Smooth muscle cell (in vitro differentiated cells): ENCODE results near the gene NDOR1. TPM values are rescaled to one million over a fixed set of nuclear protein-coding genes. Genes with fewer than 3 reads are reported as not detected.

Experiments used
- DNase-seq: peaks from one replicate; lab custom pipeline; 2025; ENCODE audit not compliant: unreplicated experiment; lab: John Stamatoyannopoulos, UW
- H2AFZ ChIP-seq: fragments of 200-600 bp; sonication (generic); 2 replicates; pipeline ENCODE4 v1.6.0; 2016; ENCODE audit warnings: antibody characterized with exemption, low read depth, mild to moderate bottlenecking
- H3F3A ChIP-seq: fragments of 200-600 bp; sonication (generic); 2 replicates; pipeline ENCODE4 v1.6.0; 2017; ENCODE audit warnings: antibody characterized with exemption, low read depth
- H3K27ac ChIP-seq: fragments of 200-600 bp; sonication (generic); 2 replicates; pipeline ENCODE4 v1.5.1; 2016; ENCODE audit warnings: low read depth, mild to moderate bottlenecking
- H3K27me3 ChIP-seq: fragments of 200-600 bp; sonication (generic); 2 replicates; pipeline ENCODE4 v1.6.1; 2016; ENCODE audit warnings: low read depth, mild to moderate bottlenecking
- H3K36me3 ChIP-seq: fragments of 200-600 bp; sonication (generic); 2 replicates; pipeline ENCODE4 v1.5.1; 2016; ENCODE audit warnings: low read depth
- H3K4me1 ChIP-seq: fragments of 200-600 bp; sonication (generic); 2 replicates; pipeline ENCODE4 v1.5.1; 2016; ENCODE audit warnings: low read depth
- H3K4me2 ChIP-seq: fragments of 200-600 bp; sonication (generic); 2 replicates; pipeline ENCODE4 v1.6.0; 2016; ENCODE audit warnings: mild to moderate bottlenecking
- H3K4me3 ChIP-seq: fragments of 200-600 bp; sonication (generic); 2 replicates; pipeline ENCODE4 v1.5.1; 2016; ENCODE audit warnings: mild to moderate bottlenecking
- H3K79me2 ChIP-seq: fragments of 200-600 bp; sonication (generic); 2 replicates; pipeline ENCODE4 v1.6.0; 2016; ENCODE audit warnings: low read depth, mild to moderate bottlenecking
- H3K9ac ChIP-seq: fragments of 200-600 bp; sonication (generic); 2 replicates; pipeline ENCODE4 v1.6.0; 2016; ENCODE audit warnings: low read depth
- H3K9me3 ChIP-seq: fragments of 200-600 bp; sonication (generic); replicated peaks from 2 replicates; pipeline ENCODE4 v1.5.1; 2016; ENCODE audit warnings: low read depth
- H4K20me1 ChIP-seq: fragments of 200-600 bp; sonication (generic); 2 replicates; pipeline ENCODE4 v1.6.0; 2016; ENCODE audit warnings: low read depth
- WGBS: methylation state at CpG from one replicate; pipeline ENCODE4 v1.1.7; 2016; ENCODE audit warnings: low lambda C conversion rate; 5-methylcytosine and 5-hydroxymethylcytosine counted together
- polyA plus RNA-seq: library from polyadenylated mRNA; unstranded; fragments of >200 nt; fragmentation: Nextera tagmentation; extraction: Ambion mirVana; gene quantifications from 2 replicates; pipeline ENCODE4 v1.2.1, GENCODE V29; 2016
- total RNA-seq: library from RNA; depleted of rRNA; stranded (reverse); fragments of >200 nt; gene quantifications from 2 replicates; pipeline ENCODE4 v1.2.3, GENCODE V29; 2014
- TF ChIP-seq, protein P1 (sequence below): fragments of 200-600 bp; sonication (generic); IDR thresholded peaks from 2 replicates; pipeline ENCODE4 v1.5.1; 2017; ENCODE audit warnings: borderline replicate concordance, mild to moderate bottlenecking, antibody characterized with exemption; ENCODE audit not compliant: insufficient read depth, poor library complexity, severe bottlenecking

The NDOR1 gene
- total and polyA plus RNA-seq, 2 experiments from 2014 or later = 6.5 to 7.7 TPM

- TF ChIP-seq, protein P1, sequence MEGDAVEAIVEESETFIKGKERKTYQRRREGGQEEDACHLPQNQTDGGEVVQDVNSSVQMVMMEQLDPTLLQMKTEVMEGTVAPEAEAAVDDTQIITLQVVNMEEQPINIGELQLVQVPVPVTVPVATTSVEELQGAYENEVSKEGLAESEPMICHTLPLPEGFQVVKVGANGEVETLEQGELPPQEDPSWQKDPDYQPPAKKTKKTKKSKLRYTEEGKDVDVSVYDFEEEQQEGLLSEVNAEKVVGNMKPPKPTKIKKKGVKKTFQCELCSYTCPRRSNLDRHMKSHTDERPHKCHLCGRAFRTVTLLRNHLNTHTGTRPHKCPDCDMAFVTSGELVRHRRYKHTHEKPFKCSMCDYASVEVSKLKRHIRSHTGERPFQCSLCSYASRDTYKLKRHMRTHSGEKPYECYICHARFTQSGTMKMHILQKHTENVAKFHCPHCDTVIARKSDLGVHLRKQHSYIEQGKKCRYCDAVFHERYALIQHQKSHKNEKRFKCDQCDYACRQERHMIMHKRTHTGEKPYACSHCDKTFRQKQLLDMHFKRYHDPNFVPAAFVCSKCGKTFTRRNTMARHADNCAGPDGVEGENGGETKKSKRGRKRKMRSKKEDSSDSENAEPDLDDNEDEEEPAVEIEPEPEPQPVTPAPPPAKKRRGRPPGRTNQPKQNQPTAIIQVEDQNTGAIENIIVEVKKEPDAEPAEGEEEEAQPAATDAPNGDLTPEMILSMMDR = no peak
- Histone ChIP-seq H3K4me3 (peak overlapping the region; percentile 13), H2AFZ (no peak overlapping the region), H3K27me3 (peaks cover 100% of the 10 kb centered on the region), H3K4me2 (peak overlapping the region; percentile 67), H3F3A (no peaks in the 10 kb centered on the region), H3K4me1 (no peaks in the 10 kb centered on the region), H3K9me3 (no peaks in the 10 kb centered on the region), H3K9ac (no peak overlapping the region), H3K79me2 (no peaks in the 10 kb centered on the region), H3K27ac (no peak overlapping the region), H3K36me3 (no peaks in the 10 kb centered on the region), H4K20me1 (no peaks in the 10 kb centered on the region)
- no peak for DNase-seq
- 64% methylated on average over 14 of the region's 26 CpGs for WGBS
These were observed 42.2 kb upstream of the NDOR1 start for GRCh38 chr9:137163365-137163715.

GRCh38 chr9:137163805-137164204 lies 41.7 kb upstream of the NDOR1 start:
- no peak for DNase-seq
- 91% methylated on average over 19 of the region's 22 CpGs for WGBS
- H3K4me1 ChIP-seq = no peaks in the 10 kb centered on the region
- H3K36me3 ChIP-seq = no peaks in the 10 kb centered on the region
- peak overlapping the region; percentile 67 for H3K4me2 ChIP-seq
- H3K9ac ChIP-seq = no peak overlapping the region
- H3F3A ChIP-seq = no peaks in the 10 kb centered on the region
- TF ChIP-seq, protein P1 = no peak
- H3K27ac ChIP-seq = no peak overlapping the region
- H3K4me3 ChIP-seq = no peak overlapping the region
- H3K27me3 ChIP-seq = peaks cover 100% of the 10 kb centered on the region
- H3K9me3 ChIP-seq = no peaks in the 10 kb centered on the region
- no peaks in the 10 kb centered on the region for H3K79me2 ChIP-seq
- H2AFZ ChIP-seq = no peak overlapping the region
- no peaks in the 10 kb centered on the region for H4K20me1 ChIP-seq

- H2AFZ ChIP-seq = no peak overlapping the region
- no peaks in the 10 kb centered on the region for H3K4me1 ChIP-seq
- no peaks in the 10 kb centered on the region for H3K36me3 ChIP-seq
- H4K20me1 ChIP-seq = no peaks in the 10 kb centered on the region
- no peak overlapping the region for H3K9ac ChIP-seq
- DNase-seq = no peak
- TF ChIP-seq, protein P1 = no peak
- H3K4me2 ChIP-seq = no peak overlapping the region
- peaks cover 100% of the 10 kb centered on the region for H3K27me3 ChIP-seq
- no peak overlapping the region for H3K4me3 ChIP-seq
- 89% methylated on average over 34 of the region's 34 CpGs for WGBS
- H3K9me3 ChIP-seq = no peaks in the 10 kb centered on the region
- no peaks in the 10 kb centered on the region for H3F3A ChIP-seq
- no peak overlapping the region for H3K27ac ChIP-seq
- no peaks in the 10 kb centered on the region for H3K79me2 ChIP-seq
These were observed 40.9 kb upstream of the NDOR1 start for GRCh38 chr9:137164370-137165249.

DNA sequence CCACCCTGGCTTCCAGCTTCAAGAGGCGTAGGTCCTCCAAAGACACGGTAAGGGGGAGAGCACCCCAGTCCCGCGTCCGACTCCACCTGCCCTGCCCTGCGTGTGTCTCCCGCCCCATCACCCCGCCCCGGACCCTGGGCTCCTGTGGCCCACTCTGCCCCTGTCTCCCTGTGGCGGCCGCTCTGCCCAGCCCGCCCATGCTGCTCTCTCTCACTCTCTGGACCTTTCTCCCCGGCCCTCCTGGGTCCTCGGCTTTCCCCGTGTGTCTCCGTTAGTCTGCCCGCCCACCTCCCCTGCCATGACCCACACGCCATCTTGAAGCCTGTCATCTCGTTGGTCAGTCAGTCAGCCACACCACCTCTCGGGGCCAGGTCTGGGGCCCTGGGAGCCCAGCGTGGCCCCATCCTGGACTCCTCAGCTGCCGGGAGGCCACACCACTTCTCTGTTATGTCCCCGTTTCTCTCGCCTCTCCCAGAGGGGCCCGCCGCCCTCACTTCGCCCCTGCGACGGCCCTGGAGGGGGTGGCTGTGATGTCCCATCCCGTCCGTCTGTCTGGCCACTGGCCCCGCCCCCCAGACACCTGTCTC lies 40.2 kb upstream of the NDOR1 start:
- no peak overlapping the region for H3K4me2 ChIP-seq
- H3K4me3 ChIP-seq = no peak overlapping the region
- peaks cover 100% of the 10 kb centered on the region for H3K27me3 ChIP-seq
- no peaks in the 10 kb centered on the region for H3K9me3 ChIP-seq
- H3F3A ChIP-seq = no peaks in the 10 kb centered on the region
- TF ChIP-seq, protein P1 = no peak
- H3K4me1 ChIP-seq = no peaks in the 10 kb centered on the region
- H2AFZ ChIP-seq = no peak overlapping the region
- no peaks in the 10 kb centered on the region for H3K36me3 ChIP-seq
- DNase-seq = no peak
- WGBS = 90% methylated on average over 22 of the region's 32 CpGs
- no peaks in the 10 kb centered on the region for H3K79me2 ChIP-seq
- no peak overlapping the region for H3K27ac ChIP-seq
- no peaks in the 10 kb centered on the region for H4K20me1 ChIP-seq
- H3K9ac ChIP-seq = no peak overlapping the region
